Thoracic aorta (tissue), 2 donors: ENCODE data around the gene CLHC1. TPM values are rescaled to one million over a fixed set of nuclear protein-coding genes. Genes with fewer than 3 reads are reported as not detected.
"Not testable (repeated sequence)": the region's sequence is repeated elsewhere in the genome, so short reads cannot be mapped to it uniquely, and the experiment has no call there.

Source experiments
- ATAC-seq: fragments of 150-250 bp; one replicate; pipeline ENCODE4 v1.8.0; 2017; ENCODE audit warnings: low read depth; ENCODE audit not compliant: insufficient number of reproducible peaks, low FRiP score
- DNase-seq: peaks from one replicate; pipeline ENCODE4 v3.0.0-alpha.2; 2020; ENCODE audit warnings: low spot score
- H3K27ac ChIP-seq, 2 donors: fragments of 200-600 bp; sonication (generic); 1 replicate in 1 of 2; 2 replicates in 1 of 2; pipeline ENCODE4 v1.5.1; 2016; ENCODE audit warnings: mild to moderate bottlenecking in 2 of 2, moderate library complexity in 2 of 2
- H3K27me3 ChIP-seq: fragments of 200-600 bp; sonication (generic); replicated peaks from 2 replicates; pipeline ENCODE4 v1.6.0; 2016; ENCODE audit warnings: mild to moderate bottlenecking; ENCODE audit not compliant: insufficient read depth
- H3K36me3 ChIP-seq: fragments of 200-600 bp; sonication (generic); one replicate; pipeline ENCODE4 v1.5.1; 2016
- H3K4me1 ChIP-seq, 2 donors: fragments of 200-600 bp; sonication (generic); 1 replicate in 1 of 2; 2 replicates in 1 of 2; pipeline versions ENCODE4 v1.5.1 to v1.6.0; 2016; ENCODE audit warnings: low read depth in 2 of 2, mild to moderate bottlenecking in 1 of 2; ENCODE audit not compliant: control insufficient read depth in 1 of 2
- H3K4me3 ChIP-seq: fragments of 200-600 bp; sonication (generic); 2 replicates; pipeline ENCODE4 v1.5.1; 2016; ENCODE audit warnings: mild to moderate bottlenecking
- H3K9me3 ChIP-seq: fragments of 200-600 bp; sonication (generic); 2 replicates; pipeline ENCODE4 v1.5.1; 2016
- CTCF ChIP-seq: fragments of 200-600 bp; sonication (generic); IDR thresholded peaks from one replicate; pipeline ENCODE4 v1.5.1; 2019; ENCODE audit warnings: antibody characterized with exemption
- total RNA-seq, 2 donors: library from RNA; depleted of rRNA; stranded (reverse); fragments of >200 nt; gene quantifications; one replicate each; pipeline versions ENCODE4 v1.1.0 to v1.2.3, GENCODE V29; 2016

The CLHC1 gene
- total RNA-seq, 2 donors from 2014 or later = 0.28 to 8.4 TPM

GRCh38 chr2:55144922-55145820, 86.9 kb downstream of the CLHC1 start:
- no peaks in the 10 kb centered on the region for H3K36me3 ChIP-seq
- H3K4me3 ChIP-seq = no peak overlapping the region
- H3K9me3 ChIP-seq = no peaks in the 10 kb centered on the region
- DNase-seq (no peak), ATAC-seq (no peak)
- no peak for TF ChIP-seq CTCF
- H3K4me1 ChIP-seq = no peaks in the 10 kb centered on the region
- no peak overlapping the region for H3K27ac ChIP-seq
- no peaks in the 10 kb centered on the region for H3K27me3 ChIP-seq

- H3K27ac ChIP-seq, H3K36me3 ChIP-seq, DNase-seq, ATAC-seq, H3K4me3 ChIP-seq, H3K9me3 ChIP-seq, H3K27me3 ChIP-seq, H3K4me1 ChIP-seq: not testable (repeated sequence)
Measured at GRCh38 chr2:55143706-55144105, 88.4 kb downstream of the CLHC1 start.

- Histone ChIP-seq H3K36me3 (no peaks in the 10 kb centered on the region), H3K27ac (no peak overlapping the region), H3K4me3 (no peak overlapping the region), H3K27me3 (no peaks in the 10 kb centered on the region), H3K4me1 (peaks cover 0 to 5% of the 10 kb centered on the region in 2 donors), H3K9me3 (no peaks in the 10 kb centered on the region)
- no peak for ATAC-seq
- TF ChIP-seq CTCF = no peak
- no peak for DNase-seq
Measured at GRCh38 chr2:55142518-55142917, 89.6 kb downstream of the CLHC1 start.

- Histone ChIP-seq H3K4me3 (no peak overlapping the region), H3K4me1 (peaks cover 0 to 5% of the 10 kb centered on the region in 2 donors), H3K9me3 (no peaks in the 10 kb centered on the region), H3K36me3 (no peaks in the 10 kb centered on the region), H3K27me3 (no peaks in the 10 kb centered on the region), H3K27ac (no peak overlapping the region)
- TF ChIP-seq CTCF = no peak
- ATAC-seq (no peak), DNase-seq (no peak)
Measured at GRCh38 chr2:55141572-55142413, 90.3 kb downstream of the CLHC1 start.

GRCh38 chr2:55140316-55141219, 91.5 kb downstream of the CLHC1 start:
- Histone ChIP-seq H3K4me3 (no peak overlapping the region), H3K27me3 (no peaks in the 10 kb centered on the region), H3K9me3 (no peaks in the 10 kb centered on the region), H3K27ac (no peak overlapping the region), H3K4me1 (peaks cover 0 to 5% of the 10 kb centered on the region in 2 donors), H3K36me3 (no peaks in the 10 kb centered on the region)
- DNase-seq (no peak), ATAC-seq (no peak)
- TF ChIP-seq CTCF = no peak
